Trophoblast cell (in vitro differentiated cells and primary cell): ENCODE results near the gene FOXK2.
A peak's percentile ranks its signal among the peaks of the same experiment; 100 is the strongest.

Source experiments
- DNase-seq, 2 donors: peaks; one replicate each; pipeline ENCODE4 v3.0.0-alpha.2; 2016
- H2AFZ ChIP-seq: 2 replicates; pipeline ENCODE4 v1.6.1; 2013; ENCODE audit warnings: low read length, moderate library complexity, mild to moderate bottlenecking; ENCODE audit not compliant: insufficient read depth, poor library complexity
- H2AK5ac ChIP-seq: 2 replicates; pipeline ENCODE4 v1.6.1; 2013; ENCODE audit warnings: mild to moderate bottlenecking, low read length
- H2BK120ac ChIP-seq: 2 replicates; pipeline ENCODE4 v1.6.1; 2013; ENCODE audit warnings: low read length, mild to moderate bottlenecking, moderate library complexity; ENCODE audit not compliant: insufficient read depth, poor library complexity
- H2BK12ac ChIP-seq: 2 replicates; pipeline ENCODE4 v1.6.1; 2013; ENCODE audit warnings: mild to moderate bottlenecking, low read length, moderate library complexity
- H2BK5ac ChIP-seq: 2 replicates; pipeline ENCODE4 v1.6.1; 2013; ENCODE audit warnings: low read length, low read depth, moderate library complexity, mild to moderate bottlenecking; ENCODE audit not compliant: poor library complexity
- H3K14ac ChIP-seq: 2 replicates; pipeline ENCODE4 v1.6.1; 2013; ENCODE audit warnings: mild to moderate bottlenecking, low read length
- H3K18ac ChIP-seq: 2 replicates; pipeline ENCODE4 v1.6.1; 2013; ENCODE audit warnings: mild to moderate bottlenecking, low read length
- H3K23ac ChIP-seq: 2 replicates; pipeline ENCODE4 v1.6.1; 2013; ENCODE audit warnings: low read length
- H3K27ac ChIP-seq: 2 replicates; pipeline ENCODE4 v1.5.1; 2013; ENCODE audit warnings: low read depth, mild to moderate bottlenecking, inconsistent platforms, low read length, moderate library complexity
- H3K27me3 ChIP-seq: 2 replicates; pipeline ENCODE4 v1.6.1; 2013; ENCODE audit warnings: inconsistent platforms, mild to moderate bottlenecking, low read length, moderate library complexity; ENCODE audit not compliant: insufficient read depth
- H3K36me3 ChIP-seq, 2 experiments: 1 replicate in 1 of 2; 2 replicates in 1 of 2; pipeline ENCODE4 v1.6.1; 2013; ENCODE audit warnings: low read length in 2 of 2, mild to moderate bottlenecking in 2 of 2, moderate library complexity in 1 of 2; ENCODE audit not compliant: insufficient read depth in 2 of 2, control insufficient read depth in 1 of 2
- H3K4ac ChIP-seq: 2 replicates; pipeline ENCODE4 v1.6.1; 2013; ENCODE audit warnings: low read depth, mild to moderate bottlenecking, low read length, moderate library complexity
- H3K4me1 ChIP-seq, 2 experiments: 1 replicate in 1 of 2; 2 replicates in 1 of 2; pipeline ENCODE4 v1.6.1; 2013; ENCODE audit warnings: low read length in 2 of 2, mild to moderate bottlenecking in 2 of 2, moderate library complexity in 1 of 2; ENCODE audit not compliant: insufficient read depth in 2 of 2, control insufficient read depth in 1 of 2
- H3K4me2 ChIP-seq: 2 replicates; pipeline ENCODE4 v1.6.1; 2013; ENCODE audit warnings: inconsistent platforms, mild to moderate bottlenecking, low read length, moderate library complexity
- H3K4me3 ChIP-seq: 2 replicates; pipeline ENCODE4 v1.5.1; 2013; ENCODE audit warnings: mild to moderate bottlenecking, low read depth, low read length, inconsistent platforms
- H3K79me1 ChIP-seq: one replicate; pipeline ENCODE4 v1.6.1; 2013; ENCODE audit warnings: low read length
- H3K79me2 ChIP-seq: 2 replicates; pipeline ENCODE4 v1.6.1; 2013; ENCODE audit warnings: low read length, mild to moderate bottlenecking; ENCODE audit not compliant: control insufficient read depth, insufficient read depth, poor library complexity
- H3K9ac ChIP-seq: 2 replicates; pipeline ENCODE4 v1.6.1; 2013; ENCODE audit warnings: mild to moderate bottlenecking, low read length
- H3K9me3 ChIP-seq: 2 replicates; pipeline ENCODE4 v1.6.1; 2013; ENCODE audit warnings: low read depth, mild to moderate bottlenecking, control low read depth, inconsistent platforms, low read length; ENCODE audit not compliant: insufficient read depth
- H4K12ac ChIP-seq: 2 replicates; pipeline ENCODE4 v1.6.1; 2013; ENCODE audit warnings: low read depth, mild to moderate bottlenecking, low read length, moderate library complexity
- H4K8ac ChIP-seq: 2 replicates; pipeline ENCODE4 v1.6.1; 2013; ENCODE audit warnings: low read depth, mild to moderate bottlenecking, low read length, moderate library complexity
- H4K91ac ChIP-seq: one replicate; pipeline ENCODE4 v1.6.1; 2013; ENCODE audit warnings: low read depth, mild to moderate bottlenecking, low read length, moderate library complexity
- WGBS: extraction: QIAGEN DNeasy Blood & Tissue Kit; methylation state at CpG from one replicate; pipeline ENCODE4 v1.1.7; 2013; ENCODE audit warnings: missing lambda C conversion rate; ENCODE audit not compliant: insufficient read length, insufficient coverage; ENCODE audit errors: extremely low coverage; 5-methylcytosine and 5-hydroxymethylcytosine counted together

Gene FOXK2

GRCh38 chr17:82630212-82630611, 110.7 kb downstream of the FOXK2 start:
- Histone ChIP-seq H2BK12ac (no peak overlapping the region), H3K4me3 (no peak overlapping the region), H3K9me3 (no peaks in the 10 kb centered on the region), H3K27ac (no peak overlapping the region), H2BK5ac (no peak overlapping the region), H3K14ac (no peak overlapping the region), H3K4me1 (no peaks in the 10 kb centered on the region), H4K8ac (no peak overlapping the region), H3K79me1 (no peaks in the 10 kb centered on the region), H2AK5ac (no peak overlapping the region), H4K12ac (no peak overlapping the region), H3K4ac (no peak overlapping the region), H3K23ac (no peak overlapping the region), H2BK120ac (no peak overlapping the region), H4K91ac (no peak overlapping the region), H3K9ac (no peak overlapping the region), H3K4me2 (no peak overlapping the region), H2AFZ (no peak overlapping the region), H3K18ac (no peak overlapping the region), H3K36me3 (peaks cover 38 to 48% of the 10 kb centered on the region in 2 experiments), H3K79me2 (no peaks in the 10 kb centered on the region), H3K27me3 (no peaks in the 10 kb centered on the region)
- DNase-seq, result no peak
- no CpG with 5 or more reads among the region's 12 CpGs for WGBS

GRCh38 chr17:82631544-82631943, 112.0 kb downstream of the FOXK2 start:
- Histone ChIP-seq H4K12ac (no peak overlapping the region), H3K27ac (no peak overlapping the region), H3K9me3 (no peaks in the 10 kb centered on the region), H3K14ac (no peak overlapping the region), H3K4me3 (no peak overlapping the region), H3K27me3 (no peaks in the 10 kb centered on the region), H3K79me1 (no peaks in the 10 kb centered on the region), H3K9ac (no peak overlapping the region), H3K4ac (no peak overlapping the region), H3K23ac (no peak overlapping the region), H2BK5ac (no peak overlapping the region), H3K4me2 (no peak overlapping the region), H2BK120ac (no peak overlapping the region), H4K8ac (no peak overlapping the region), H3K36me3 (peaks cover 36 to 39% of the 10 kb centered on the region in 2 experiments), H2AK5ac (no peak overlapping the region), H3K4me1 (no peaks in the 10 kb centered on the region), H3K18ac (no peak overlapping the region), H3K79me2 (peaks cover 2% of the 10 kb centered on the region), H4K91ac (no peak overlapping the region), H2AFZ (no peak overlapping the region), H2BK12ac (no peak overlapping the region)
- WGBS, result no CpG with 5 or more reads among the region's 6 CpGs
- no peak for DNase-seq

DNA sequence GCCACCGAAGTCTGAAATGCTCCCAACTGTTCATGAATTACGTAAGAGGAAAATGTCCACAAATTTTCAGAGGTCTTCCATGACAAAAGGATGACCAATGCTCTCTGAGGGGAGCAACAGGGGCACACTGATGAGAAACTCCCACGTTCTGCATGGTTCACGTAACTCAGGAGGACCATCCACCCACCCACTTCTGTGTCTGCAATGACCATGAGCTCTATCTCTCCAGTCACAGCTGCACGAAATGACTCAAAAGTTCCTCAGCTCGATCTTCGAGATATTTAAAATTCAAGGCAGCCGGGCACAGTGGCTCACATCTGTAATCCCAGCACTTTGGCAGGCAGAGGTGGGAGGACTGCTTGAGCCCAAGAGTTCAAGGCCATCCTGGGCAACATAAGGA, 112.9 kb downstream of the FOXK2 start:
- no peaks in the 10 kb centered on the region for H3K79me1 ChIP-seq
- H2BK5ac ChIP-seq, result no peak overlapping the region
- no peak overlapping the region for H4K12ac ChIP-seq
- H3K4me3 ChIP-seq, result no peak overlapping the region
- no peak overlapping the region for H2BK12ac ChIP-seq
- H3K27ac ChIP-seq, result no peak overlapping the region
- H4K8ac ChIP-seq, result no peak overlapping the region
- no peak overlapping the region for H3K9ac ChIP-seq
- no peak overlapping the region for H2BK120ac ChIP-seq
- no peak overlapping the region for H2AFZ ChIP-seq
- WGBS, result no CpG with 5 or more reads among the region's 8 CpGs
- H4K91ac ChIP-seq, result no peak overlapping the region
- peaks cover 0 to 4% of the 10 kb centered on the region in 2 experiments for H3K4me1 ChIP-seq
- DNase-seq, result no peak
- no peak overlapping the region for H3K4me2 ChIP-seq
- H3K79me2 ChIP-seq, result peaks cover 4% of the 10 kb centered on the region
- H3K14ac ChIP-seq, result no peak overlapping the region
- H2AK5ac ChIP-seq, result no peak overlapping the region
- no peaks in the 10 kb centered on the region for H3K9me3 ChIP-seq
- H3K4ac ChIP-seq, result peak overlapping the region; percentile 2
- H3K27me3 ChIP-seq, result no peaks in the 10 kb centered on the region
- peaks cover 31 to 32% of the 10 kb centered on the region in 2 experiments for H3K36me3 ChIP-seq
- no peak overlapping the region for H3K18ac ChIP-seq
- H3K23ac ChIP-seq, result no peak overlapping the region

DNA sequence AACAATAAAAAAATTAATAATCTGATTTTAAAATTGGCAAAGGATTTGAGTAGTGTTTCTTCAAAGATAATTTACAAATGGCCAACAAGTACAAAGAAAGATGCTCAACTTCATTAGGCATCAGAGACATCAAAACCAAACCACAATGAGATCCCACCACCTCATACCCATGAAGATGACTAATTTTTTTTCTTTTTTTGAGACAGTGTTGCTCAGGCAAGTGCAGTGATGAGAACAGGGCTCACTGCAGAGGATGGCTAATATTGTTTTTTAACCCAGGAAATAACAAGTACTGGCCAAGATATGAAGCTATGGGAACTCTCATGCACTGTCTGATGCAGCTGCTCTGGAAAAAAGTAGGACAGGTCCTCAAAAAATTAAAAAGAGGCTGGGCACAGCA, 113.8 kb downstream of the FOXK2 start:
- H3K27ac ChIP-seq, result no peak overlapping the region
- H3K36me3 ChIP-seq, result peaks cover 25 to 27% of the 10 kb centered on the region in 2 experiments
- no peak overlapping the region for H3K18ac ChIP-seq
- no peak overlapping the region for H2BK120ac ChIP-seq
- no peak overlapping the region for H2BK5ac ChIP-seq
- peaks cover 0 to 4% of the 10 kb centered on the region in 2 experiments for H3K4me1 ChIP-seq
- H2BK12ac ChIP-seq, result no peak overlapping the region
- H3K4me3 ChIP-seq, result no peak overlapping the region
- no peaks in the 10 kb centered on the region for H3K79me1 ChIP-seq
- H3K4me2 ChIP-seq, result no peak overlapping the region
- H4K12ac ChIP-seq, result no peak overlapping the region
- no peak overlapping the region for H4K8ac ChIP-seq
- no peak overlapping the region for H3K4ac ChIP-seq
- no peak overlapping the region for H3K14ac ChIP-seq
- no peaks in the 10 kb centered on the region for H3K9me3 ChIP-seq
- H3K9ac ChIP-seq, result no peak overlapping the region
- H3K27me3 ChIP-seq, result no peaks in the 10 kb centered on the region
- no peak overlapping the region for H2AFZ ChIP-seq
- H3K79me2 ChIP-seq, result peaks cover 4% of the 10 kb centered on the region
- H3K23ac ChIP-seq, result no peak overlapping the region
- no peak overlapping the region for H2AK5ac ChIP-seq
- no peak for DNase-seq
- H4K91ac ChIP-seq, result no peak overlapping the region
